ENCODE data around the gene SND1.

Gene SND1

DNA sequence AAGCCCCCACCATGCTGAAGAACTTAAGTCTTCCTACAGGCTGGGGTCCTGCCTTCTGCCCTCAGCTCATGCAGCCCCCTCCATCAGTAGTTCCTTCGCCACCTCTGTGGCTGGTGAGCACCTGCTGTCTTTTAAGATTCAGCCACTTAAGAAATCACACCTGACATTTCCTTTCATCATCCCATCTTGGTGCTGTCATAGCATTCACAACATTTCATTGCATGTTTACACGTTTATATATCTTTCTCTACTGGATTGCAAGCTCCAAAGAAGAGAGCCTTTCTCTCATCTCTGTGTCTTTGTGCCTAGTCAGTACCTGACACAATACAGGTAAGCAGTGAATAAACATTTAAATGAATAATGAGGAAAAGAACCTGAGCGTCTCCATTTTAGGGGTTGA lies 38.3 kb downstream of the SND1 start:
- no peak for DNase-seq

DNA sequence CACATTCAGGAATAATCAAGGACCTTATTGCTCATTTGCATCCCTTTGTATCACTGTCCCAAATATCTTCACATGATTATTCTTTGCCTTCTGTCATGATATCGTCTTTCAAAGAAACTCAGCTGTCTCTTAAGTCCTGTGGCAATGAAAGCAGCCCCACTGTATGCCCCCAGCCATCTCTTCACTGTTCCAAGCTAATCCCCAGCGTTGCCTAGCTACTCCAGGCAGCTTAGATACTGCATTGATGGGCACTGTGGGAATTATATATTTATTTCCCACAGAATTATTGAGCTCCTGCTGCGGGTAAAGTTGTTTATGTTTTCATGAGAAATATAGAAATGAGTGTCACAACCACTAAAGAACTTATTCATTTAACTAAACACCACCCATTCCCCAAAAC lies 38.8 kb downstream of the SND1 start:
- no peak for DNase-seq

DNA sequence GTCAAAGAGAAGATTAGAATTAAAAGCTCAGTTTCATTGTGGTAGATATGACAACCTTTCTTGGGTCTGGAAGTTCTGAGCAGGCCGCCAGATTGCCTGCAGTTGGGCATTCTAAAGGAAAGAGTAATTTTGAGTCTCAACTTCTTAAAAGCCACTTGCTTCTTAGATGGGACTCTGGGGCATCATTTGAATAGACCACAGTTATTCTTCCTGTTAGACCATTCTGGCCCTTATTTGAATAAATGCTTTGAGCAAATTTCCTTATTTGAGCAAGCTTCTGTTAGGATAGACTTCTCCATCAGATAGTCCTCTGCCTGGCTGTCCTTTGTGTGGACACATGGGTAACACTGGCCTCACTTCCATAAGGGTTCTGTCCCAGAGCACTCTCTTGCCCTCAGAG lies 40.2 kb downstream of the SND1 start:
- DNase-seq, result no peak

DNA sequence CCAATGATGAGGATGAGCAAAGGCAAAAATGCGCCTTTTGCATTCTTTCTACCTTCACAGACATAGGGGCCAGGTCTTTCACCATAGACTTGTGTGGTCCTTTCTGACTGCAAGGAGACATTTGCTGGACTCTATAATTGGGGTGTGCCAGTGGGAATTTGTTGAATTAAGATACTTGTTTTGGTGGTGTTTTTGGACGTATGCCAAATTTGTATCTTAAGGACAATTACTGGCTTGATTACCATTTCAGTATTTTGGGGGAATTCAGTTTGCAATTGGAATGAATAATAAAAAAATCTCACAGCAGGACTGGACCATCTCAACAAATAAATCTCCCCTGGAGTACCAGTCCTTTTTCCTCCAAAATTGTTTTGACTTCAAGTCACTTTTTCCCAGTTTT lies 47.9 kb downstream of the SND1 start:
- DNase-seq, result no peak

DNA sequence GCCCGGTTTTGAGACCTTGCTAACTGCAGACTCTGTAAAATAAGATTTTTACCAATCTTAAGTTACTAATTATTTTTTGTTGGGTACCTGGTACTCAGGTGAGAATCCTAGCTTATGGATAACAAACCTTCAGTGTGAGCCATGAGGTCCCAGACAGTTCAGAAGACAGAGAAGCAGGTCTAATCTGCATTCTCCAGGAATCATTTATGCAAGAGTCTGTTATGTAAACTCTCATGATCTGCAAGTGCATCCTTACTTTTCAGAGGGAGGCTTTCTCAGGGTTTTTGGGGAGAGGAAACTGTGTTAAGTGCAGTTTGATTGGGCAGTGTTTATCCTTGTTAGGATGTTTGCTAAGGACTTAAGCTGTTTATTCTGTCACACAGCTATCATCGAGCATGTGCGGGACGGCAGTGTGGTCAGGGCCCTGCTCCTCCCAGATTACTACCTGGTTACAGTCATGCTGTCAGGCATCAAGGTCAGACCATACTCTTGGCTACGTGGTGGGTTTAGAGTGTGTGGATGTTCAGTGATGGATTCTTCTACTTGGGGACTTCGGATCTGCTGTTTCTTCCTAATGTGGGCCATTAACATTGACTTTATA lies 50.2 kb downstream of the SND1 start:
- DNase-seq, result no peak

DNA sequence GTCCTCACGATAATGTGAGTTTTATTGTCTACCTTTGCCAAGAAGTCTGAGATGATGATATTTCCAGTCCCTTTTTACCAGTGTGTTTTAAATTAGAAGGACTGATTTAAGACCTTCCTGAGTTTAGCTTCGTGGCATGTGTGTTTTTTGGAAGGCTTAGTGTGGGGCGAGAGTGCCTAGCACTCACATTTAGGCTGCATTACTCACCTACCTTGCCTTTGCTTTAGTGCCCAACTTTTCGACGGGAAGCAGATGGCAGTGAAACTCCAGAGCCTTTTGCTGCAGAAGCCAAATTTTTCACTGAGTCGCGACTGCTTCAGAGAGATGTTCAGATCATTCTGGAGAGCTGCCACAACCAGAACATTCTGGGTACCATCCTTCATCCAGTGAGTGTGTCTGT lies 50.9 kb downstream of the SND1 start:
- DNase-seq, result no peak

DNA sequence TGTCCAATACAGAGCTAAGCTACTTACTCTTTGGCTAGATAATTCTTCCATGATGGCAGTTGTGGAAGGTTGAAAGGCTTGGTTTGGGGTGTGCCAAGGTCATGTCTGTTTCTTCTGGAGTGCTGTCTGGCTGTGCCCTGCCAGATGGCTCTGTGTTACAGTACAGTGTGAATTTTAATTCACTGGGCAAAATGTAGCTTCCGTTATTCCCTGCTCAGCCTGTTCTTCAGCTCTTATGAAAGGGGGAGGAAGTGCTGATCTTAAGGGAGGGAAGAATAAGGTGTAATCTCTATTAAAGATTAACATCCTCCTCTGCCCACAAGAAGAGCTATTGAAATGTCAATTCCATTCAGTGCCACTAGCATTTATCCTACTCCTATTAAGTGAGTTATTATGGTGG lies 52.2 kb downstream of the SND1 start:
- no peak for DNase-seq

DNA sequence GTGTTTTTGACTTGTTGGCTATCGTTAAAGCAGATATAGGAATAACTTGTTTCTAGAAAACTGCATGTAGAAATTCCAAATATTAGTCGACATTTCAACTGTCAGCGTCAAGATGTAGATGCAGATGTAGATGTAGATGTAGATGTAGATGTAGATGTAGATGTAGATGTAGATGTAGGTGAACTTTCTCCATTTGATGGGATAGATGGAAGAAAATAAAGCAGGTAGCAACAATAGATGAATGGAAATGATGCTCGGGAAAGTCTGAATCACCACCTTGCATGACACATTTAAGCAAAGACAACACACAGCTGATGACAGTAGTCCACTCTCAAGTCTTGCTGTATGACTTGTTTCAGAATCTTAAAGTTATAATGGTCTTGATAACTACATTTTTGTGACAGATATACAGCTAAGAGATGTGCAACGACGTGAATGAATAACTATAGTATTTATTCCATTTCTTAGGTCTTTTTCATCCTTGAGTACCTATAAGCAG lies 53.5 kb downstream of the SND1 start:
- no peak for DNase-seq

DNA sequence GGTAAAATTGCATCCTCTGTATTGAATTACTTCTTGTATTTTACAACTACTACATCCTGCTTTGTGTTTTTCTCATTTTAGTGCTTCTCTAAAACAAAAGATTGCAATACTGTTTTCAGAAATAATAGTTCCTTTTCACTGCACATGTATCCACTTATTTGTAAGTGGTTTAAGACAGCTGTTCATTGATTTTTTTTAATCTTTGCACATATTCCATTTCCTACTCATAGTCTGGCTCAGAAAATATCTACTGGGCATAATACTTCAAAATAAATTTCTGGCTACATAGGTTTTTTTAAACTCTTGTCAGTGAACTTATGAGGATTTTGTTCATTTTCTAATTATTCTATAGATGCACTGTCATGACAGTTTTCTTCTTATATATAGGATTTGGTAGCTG lies 54.8 kb downstream of the SND1 start:
- no peak for DNase-seq

DNA sequence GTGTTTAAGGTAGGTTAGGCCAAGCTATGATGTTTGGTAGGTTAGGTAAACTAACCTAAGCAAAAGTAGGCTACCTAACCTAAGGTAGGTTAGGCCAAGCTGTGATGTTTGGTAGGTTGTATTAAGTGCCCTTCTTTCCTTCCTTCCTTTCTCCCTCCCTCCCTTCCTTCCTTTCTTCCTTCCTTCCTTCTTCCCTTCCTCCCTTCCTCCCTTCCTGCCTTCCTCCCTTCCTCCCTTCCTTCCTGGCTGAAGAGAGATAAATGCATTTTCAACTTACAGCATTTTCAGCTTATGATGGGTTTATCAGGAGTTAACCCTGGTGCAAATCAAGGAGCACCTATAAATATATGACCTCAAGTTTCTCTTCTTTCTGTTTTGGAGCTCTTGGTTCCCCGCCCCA lies 56.2 kb downstream of the SND1 start:
- no peak for DNase-seq

DNA sequence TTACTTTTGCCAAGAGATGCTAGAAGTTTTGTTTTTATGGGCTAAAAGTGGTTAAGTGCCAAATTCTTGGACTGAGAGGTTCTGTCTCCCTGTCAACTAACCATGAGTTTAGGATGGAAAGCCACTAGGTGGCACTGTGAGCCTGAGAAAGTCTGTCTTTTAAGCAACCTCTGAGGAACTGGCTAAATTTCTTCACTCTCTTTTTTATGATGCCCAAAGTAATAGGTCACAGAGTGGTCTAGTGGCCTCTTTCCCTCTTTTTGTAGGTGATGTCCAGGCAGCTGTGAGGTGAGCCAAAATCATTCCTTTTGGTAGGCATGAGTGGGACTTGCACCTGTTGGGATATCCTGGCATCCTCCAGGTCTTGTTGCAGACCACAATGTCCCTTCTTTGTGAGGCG lies 56.8 kb downstream of the SND1 start:
- peak; percentile 73 for DNase-seq

DNA sequence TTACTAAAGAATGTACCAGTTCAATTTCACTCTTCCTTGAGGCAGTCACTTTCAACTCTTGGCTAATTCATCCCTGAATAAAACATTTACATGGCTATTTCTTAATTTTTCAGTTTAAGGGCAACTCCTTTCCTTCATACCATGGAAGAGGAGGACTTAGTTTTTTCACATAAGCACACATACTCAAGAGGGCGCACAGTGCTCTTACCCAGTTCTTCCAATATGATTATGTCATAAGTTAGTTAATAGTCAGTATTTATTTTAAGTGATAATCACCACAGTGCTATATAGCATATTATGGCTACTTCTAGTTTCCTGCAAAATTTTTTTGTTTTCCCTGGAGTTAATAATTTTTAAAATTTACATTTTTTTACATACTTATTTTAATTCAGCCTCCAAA lies 58.6 kb downstream of the SND1 start:
- no peak for DNase-seq

DNA sequence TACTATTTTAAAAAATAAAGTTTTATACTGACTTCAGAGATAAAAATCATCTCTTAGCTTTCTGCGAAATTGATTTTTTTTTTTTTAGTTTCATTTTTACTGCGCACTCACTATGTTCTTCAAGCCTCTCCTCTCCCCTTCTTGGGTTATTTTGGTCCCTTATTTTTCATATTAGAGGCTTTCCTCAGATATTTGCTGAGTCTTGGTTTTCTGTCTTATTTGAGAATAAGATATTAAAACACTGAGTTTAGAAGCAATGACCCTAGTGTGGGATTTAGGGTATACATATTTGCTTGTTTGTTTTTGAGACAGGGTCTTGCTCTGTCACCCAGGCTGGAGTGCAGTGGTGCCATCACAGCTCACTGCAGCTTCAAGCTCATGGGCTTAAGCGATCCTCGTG lies 59.9 kb downstream of the SND1 start:
- DNase-seq, result no peak

DNA sequence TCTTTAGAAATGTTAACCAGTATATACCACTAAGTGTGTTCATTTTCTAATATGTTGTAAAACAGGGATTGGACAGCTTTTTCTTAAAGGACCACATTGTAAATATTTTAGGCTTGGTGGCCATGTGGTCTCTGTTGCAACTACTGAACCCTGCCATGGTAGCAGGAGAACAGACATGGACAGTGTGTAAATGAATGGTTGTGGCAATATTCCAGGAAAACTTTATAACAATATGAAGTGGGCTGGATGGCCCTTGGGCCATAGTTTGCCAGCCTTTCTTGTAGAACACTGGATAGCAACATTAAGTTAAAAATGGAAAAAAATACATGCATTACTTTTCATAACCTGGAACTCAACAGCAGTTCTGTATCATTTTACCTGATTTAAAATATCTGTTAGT lies 61.0 kb downstream of the SND1 start:
- DNase-seq, result no peak

DNA sequence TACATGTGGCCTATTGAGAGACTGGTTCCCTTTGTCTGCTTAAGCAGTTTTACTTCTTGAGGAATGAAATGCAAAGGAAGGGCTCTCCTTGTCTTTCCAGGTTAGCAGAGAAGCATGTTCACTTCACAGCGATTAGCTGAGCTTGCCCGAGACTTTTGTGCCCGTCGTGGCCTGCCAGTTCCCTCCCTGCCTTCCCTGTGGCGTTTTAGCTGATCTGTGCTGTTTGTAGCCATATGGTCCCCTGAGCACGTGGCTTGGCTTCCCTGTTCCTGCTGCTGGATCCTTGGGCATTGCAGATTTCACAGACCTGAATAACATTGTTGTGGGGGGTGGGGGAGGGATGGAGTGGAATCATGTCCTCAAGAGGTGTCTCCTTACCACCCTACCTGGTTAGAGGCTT lies 61.8 kb downstream of the SND1 start:
- no peak for DNase-seq

DNA sequence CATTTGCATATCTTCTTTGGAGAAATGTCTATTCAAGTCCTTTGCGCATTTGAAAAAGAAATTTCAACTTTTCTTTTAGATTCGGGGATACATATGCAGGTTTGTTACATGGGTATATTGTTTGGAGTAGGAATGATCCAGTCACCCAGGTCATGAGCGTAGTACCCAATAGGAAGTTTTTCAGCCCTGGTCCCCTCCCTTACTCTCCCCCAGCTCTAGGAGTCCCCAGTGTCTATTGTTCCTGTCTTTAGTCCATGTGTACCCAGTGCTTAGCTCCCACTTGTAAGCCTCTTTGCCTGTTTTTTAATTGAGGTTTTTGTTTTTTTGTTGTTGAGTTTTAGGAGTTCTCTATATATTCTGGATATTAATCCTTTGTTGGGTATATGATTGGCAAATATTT lies 63.3 kb downstream of the SND1 start:
- DNase-seq, result no peak

DNA sequence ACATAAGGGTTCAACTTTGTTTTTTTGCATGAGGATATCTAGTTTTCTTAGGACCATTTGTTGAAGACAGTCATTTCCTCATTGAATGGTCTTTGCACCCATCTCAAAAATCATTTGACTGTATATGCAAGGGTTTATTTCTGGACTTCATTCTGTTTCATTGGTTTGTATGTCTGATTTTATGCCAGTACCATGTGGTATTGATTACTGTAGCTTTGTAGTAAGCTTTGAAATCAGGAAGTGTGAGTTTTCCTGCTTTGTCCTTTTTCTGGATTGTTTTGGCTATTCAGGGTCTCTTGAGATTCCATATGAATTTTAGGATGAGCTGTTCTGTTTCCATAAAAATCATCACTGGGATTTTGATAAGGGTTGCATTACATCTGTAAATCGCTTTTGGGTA lies 63.9 kb downstream of the SND1 start:
- DNase-seq, result no peak

DNA sequence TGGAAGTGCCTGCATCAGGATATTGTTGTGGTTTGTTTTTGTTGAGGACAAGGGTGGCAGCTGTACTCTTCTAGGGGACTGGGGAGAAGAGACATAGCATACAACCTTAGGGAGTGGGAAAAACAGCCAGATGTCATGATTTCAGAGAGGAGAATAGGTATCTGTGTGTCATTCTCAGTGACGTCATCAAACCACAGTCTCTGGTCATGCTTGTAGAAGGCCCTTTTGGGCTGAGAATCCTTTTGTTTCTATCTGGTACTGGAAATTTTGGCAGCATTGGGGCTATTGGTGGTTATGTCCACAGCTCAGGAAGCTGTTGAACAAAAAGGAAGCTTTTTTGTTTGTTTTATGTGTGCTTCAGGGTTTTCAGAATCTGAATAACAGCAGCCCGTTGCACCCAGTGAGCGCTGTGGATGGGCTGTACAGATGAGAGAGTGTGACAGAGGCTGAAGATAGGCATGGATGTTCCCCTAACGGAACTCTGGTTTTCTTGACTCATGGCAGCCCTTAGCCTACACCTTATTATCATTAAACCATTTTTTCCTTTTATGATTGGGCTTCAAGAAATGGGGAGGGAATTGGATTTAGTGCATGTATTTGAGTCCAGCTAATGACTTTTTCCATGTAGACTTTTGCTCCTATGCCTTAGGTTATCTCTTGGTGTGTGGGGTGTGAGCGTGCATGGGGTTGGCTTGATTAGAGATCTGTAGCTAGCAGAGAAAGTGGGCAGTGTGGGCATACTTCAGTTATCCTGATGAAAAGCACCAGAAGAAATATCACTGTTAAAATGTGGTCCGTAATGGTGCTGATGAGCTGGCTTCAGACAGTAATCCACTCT lies 65.7 kb downstream of the SND1 start:
- no peak for DNase-seq

DNA sequence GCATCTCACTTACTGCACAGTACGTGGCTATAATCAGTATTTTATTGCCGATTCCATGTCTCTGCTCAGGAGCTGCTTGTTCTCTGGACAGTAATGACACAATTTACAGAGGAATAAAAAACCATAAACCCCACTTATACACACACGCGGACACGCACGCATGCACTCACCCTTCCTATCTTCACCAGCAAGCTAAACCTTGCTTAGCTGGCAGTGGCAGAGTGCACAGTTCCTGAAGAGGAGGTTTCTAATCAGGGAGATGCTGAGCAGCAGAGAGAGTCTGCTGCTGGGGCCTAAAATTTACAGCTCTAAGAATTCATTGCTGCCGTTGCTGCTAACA lies 66.3 kb downstream of the SND1 start:
- no peak for DNase-seq

DNA sequence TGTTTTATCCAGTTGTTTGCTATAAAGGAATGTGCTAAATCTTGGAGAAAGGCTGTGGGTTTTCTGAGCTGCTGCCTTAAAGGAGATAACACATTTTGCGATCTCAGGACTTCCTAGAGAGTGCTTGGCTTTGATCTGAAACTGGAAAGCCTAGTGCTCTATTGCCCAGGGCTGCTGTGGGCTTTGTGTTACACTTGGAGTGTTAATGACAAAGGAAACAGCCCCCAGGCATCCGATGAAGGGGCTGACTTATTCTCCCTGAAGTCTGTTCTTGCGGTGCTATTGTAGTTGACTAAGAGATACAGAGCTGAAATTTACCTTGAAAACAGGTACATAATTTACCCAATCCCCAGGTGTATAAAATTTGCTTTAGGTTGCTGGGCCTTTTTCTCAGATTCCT lies 74.5 kb downstream of the SND1 start:
- DNase-seq, result no peak

DNA sequence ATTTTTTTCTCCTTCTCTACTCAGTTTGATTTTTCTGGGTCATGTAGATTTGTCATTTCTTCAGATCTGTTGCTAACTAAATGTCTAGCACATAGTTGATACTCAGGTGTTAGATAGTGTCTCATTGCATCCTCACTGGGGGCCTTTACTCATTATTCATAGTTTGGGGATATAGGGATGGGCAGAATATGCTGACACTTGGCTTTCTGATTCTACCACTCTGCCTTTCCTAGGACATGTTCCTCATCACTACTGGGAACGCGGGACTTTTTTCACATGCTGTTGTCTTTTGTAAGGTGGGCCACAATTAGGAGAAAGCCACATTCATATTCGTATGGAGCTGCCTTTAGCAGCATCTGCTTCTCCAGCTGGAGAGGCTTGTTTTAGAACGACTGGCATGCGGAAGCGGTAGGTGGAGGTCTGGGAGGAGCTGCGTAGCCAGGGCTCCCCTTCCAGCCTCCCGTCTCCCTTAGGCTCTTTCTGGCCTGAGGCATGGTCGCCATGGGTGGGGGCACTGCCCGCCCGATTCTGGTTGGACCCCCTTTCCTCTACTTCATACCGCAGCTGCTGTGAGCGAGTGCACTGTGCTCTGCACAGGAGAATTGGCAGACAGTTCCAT lies 78.8 kb downstream of the SND1 start:
- DNase-seq, result no peak

DNA sequence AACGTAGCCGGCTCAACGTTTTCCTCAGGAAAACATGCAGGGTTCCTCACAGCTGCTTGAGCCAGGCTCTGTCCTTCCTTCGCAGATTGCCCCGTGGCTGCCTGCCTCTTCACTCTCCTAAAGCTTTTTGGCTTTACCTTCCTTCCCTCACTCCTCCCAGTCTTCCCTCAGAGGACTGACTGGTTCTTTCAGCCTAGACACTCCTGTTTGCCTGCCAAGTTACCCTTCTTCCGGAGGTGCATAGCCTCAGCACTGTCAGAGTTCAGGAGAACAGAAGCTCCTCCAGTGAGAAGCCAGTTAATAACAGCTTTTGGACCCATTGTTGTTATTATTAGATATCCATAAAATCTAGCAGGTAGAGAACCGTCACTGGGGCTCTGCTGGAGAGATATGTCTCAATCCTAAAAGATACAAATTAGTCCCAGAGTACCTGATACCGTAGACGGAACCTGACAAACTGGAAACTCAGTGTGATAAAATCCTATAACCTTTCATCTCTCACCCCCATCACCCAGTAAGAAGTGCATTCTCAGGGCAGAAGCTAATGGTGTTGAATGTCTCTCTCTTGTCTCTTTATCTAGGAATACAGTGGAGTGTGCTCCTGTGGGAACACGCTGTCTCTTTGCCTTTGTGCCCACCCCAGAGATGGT lies 79.6 kb downstream of the SND1 start:
- no peak for DNase-seq

DNA sequence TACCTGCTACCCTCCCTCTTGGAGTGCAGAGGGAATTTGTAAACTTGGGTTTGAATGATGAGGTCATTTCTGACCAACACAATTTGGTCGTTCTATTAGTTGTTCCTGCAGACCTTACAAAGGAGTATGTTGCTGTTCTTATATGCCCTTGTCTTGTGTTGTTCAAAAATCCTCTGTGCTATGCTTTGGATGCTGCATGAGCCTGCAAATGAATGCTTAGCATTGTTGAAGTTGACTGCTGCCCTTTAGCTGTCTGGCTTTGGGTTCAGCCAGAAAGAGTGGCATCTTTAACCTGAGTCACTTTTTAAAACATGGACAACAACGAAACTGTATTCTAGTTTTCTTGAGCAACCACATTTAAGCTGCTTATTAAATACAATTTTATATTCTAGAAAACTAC lies 80.3 kb downstream of the SND1 start:
- no peak for DNase-seq

DNA sequence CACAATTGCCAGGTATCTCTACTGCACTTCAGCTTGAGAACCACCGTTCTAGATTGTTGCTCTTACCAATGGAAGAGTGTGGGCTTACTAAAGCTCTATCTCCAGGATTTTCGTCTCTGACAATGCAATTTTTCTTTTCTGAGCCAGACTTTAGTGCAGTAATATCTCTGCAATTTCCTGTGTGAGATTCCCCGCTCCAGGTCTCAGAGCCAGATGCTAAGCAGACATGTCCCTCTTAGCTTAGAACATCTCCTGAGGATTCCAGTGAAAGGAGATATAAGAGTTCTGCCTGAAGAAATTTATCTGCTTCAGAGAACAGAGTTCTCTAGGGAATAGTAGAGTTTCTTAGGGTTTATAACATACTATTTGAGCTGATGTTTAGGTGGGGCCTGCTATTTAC lies 82.0 kb downstream of the SND1 start:
- DNase-seq, result no peak

Measured in right hindlimb (tissue), 1 donor.